NCI-H345 treated with DMSO at 0.1 percent for 48 hours (cell line): ENCODE data around the gene HLA-DMB.

ENCODE experiments used
- DNase-seq: peaks from one replicate; lab custom pipeline; 2025; ENCODE audit not compliant: unreplicated experiment; lab: John Stamatoyannopoulos, UW

HLA-DMB gene

DNA sequence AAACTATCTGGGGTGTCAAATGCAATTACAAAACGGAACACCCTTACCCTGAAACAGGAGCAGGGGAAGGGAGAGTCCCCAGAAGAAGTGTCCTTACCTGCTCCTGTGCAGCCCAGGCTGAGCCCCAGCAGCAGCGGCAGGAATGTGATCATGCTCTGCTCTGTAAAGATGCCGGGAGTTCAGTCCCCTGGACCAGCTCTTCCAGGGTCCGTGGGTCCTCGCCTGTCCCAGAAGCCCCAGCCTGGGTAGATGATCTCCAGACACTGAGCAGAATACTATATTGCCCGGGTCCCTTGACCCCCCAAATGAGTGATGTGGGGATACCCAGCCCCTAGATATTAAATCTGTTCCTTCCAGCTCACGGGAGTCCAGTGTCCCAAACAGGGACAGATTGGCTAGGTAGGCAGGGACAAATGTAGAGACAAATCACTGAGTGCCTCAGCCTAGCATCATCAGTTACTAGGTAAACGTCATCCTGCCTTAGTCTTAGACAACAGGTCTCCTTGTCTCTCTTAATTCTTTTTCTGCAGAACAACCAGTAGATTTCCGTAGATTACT is at the start of gene HLA-DMB:
TSS of gene HLA-DMB (minus strand) at position 373 of the 558 bp plus-strand sequence. CDS start at position 152, 221 bp downstream.
- DNase-seq, result no peak

DNA sequence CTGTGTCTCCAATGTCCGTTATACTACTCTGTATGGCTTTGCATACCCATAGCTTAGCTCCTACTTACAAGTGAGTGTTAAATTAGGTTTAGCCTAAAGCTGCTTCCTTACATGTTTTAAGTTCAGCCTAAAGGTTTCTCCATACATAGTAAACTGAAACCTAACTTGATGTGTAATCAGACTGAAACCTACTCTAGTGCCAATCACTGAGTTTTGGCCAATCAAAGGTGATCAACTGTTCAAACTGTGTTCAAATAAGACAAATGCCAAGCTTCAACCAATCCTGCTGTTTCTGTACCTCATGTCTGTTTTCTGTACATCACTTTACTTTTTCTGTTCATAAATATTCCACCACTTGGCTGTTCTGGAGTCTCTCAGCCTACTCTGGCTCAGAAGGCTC is 48.5 kb upstream of the HLA-DMB start:
- no peak for DNase-seq

DNA sequence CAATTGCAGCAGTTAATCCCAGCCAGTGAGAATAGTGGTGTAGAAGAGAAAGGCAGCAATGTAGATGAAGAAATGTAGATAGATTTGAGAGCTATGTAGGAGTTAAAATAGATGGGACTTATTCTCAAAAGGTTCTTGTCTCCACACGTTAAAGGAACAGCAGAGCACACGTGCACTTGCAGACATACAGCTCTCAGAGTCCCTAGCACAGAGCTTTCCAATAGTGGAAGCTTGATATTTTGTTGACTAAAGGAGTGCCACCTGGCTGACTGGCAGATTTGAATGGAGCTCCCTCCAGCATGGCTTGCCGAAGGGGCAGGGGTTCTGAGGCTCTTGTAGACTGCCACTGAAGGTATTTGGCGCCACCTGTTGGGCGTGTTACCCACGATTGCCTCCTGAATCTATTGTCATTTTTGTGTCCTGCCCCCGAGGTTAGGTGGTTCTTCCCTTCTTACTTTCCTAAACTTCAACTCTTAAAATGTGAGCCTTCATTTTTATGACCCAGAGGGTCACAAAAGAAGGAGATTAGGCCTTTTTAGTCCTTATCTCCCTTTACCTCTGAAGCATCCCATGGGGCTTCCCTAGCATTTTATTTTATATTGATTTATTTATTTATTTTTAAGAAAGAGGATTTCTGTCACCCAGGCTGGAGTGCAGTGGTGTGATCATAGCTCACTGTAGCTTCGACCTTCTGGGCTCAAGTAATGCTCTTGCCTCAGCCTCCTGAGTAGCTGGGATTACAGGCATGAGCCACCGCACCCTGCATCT is 44.0 kb upstream of the HLA-DMB start:
- peak; percentile 89 for DNase-seq

DNA sequence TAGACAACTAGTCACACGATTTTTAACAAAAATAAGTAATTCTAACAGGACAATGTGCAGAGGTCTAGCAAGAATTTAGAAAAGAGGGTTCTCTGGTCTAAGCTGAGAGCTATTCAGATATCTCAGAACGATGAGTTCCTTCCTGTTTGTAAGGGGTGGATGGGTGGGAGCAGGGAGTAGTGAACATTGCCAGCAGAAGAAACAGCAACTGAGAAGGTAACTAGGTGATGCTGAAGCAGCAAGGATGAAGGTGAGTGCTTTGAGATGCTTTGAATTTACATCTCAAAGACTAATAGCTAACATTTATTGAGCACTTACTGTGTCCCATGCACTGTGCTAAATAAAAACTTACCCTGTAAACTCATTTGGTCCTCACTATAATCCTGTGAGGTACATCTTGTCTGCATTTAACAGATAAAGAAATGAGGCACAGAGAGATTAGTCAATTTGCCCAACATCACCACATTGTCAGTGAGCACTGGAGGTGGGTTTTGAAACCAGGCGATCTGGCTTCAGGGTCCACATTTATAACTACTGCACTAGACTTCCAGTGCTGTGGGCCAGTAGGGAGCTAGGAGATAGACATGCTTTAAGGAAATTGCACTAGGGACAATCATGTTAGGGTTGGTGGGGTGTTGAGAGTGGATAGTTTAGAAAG is 43.3 kb upstream of the HLA-DMB start:
- no peak for DNase-seq

DNA sequence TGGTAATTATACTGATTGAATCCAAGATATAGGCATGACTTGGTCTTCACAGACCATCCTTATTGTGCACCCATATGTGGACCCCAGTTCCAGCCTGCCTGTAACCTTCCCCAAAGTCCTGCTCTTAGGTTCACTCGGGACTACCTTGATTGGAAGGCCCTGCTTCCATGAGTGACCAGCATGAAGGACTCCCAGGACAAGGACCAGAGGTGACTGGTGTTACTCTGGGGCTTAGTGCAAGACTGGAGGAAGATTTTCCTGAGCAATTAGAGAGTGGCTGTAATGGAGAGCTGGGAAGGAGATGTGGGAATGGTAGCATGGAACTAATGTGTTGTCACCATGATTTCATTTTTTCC is 42.6 kb upstream of the HLA-DMB start:
- DNase-seq, result no peak

DNA sequence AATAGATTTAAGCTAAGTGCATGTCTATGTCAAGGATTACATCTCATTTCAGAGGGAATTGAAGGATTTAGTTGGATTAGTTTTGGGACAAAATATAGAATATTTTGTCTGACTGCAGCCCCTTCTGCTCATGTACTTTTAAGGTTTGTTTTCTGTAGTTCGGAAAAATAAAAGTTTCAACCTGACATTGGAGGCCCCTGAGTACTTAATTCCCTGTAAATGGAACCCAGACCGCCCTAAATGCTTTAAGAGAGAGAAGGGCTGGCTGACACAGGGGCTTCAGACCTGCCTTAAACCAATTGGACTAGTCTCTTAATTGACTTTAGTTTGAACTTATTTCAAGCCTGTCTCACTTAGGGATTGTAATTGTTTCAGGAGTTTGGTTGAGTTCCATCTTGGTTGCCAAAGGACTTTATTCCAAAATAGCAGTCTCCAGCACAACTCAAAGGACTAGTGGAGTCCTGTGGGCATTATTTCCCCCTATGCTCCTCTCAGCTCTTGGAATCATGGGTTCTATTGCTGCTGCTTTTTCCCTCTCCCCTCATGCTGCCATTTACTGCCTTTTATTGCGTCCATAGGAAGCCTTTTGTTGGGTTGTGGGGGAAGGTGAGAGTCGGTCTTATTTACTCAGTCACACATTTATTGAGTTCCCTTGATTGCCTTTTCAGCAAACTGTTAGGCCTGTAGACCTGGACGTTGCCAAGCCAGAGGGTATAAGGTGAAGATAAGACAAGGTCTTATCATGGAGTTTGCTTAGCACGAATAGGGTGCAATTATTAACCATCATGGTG is 42.1 kb upstream of the HLA-DMB start:
- DNase-seq, result no peak

DNA sequence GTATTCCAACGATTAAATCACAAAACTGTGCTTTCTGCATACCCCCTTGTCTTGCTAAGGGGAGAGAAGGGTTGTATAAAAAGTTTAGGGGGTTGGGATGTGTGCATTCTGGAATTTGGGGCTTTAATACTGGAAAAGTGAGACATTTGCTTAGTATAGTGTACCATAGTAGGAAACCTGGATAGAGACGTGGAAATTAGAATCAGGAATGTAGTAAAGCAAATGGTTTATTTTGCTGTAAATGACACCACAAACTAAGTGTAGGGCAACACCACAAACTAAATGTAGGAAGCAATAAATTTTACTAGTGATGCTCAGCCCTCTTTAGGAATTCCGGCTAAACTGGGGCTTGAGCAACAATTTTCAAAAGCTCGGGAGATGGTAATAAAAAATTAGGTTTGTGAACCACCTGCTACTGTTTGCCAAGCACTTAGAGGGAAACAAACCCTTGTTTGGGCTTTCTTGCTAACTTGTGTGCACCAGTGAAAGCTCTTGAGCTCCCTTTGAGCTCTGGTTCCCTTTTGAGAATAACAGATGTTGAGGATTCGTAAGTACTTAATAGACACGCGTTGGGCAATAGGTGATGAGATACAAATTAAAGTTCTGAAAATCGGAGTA is 41.4 kb upstream of the HLA-DMB start:
- peak; percentile 71 for DNase-seq

DNA sequence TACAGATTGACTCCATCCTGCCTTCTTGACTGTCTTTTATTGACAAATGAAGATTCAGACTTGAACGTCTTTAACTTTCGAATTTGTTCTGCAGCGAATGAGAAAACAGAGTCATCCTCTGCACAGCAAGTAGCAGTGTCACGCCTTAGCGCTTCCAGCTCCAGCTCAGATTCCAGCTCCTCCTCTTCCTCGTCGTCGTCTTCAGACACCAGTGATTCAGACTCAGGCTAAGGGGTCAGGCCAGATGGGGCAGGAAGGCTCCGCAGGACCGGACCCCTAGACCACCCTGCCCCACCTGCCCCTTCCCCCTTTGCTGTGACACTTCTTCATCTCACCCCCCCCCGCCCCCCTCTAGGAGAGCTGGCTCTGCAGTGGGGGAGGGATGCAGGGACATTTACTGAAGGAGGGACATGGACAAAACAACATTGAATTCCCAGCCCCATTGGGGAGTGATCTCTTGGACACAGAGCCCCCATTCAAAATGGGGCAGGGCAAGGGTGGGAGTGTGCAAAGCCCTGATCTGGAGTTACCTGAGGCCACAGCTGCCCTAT is 39.7 kb upstream of the HLA-DMB start:
- no peak for DNase-seq

DNA sequence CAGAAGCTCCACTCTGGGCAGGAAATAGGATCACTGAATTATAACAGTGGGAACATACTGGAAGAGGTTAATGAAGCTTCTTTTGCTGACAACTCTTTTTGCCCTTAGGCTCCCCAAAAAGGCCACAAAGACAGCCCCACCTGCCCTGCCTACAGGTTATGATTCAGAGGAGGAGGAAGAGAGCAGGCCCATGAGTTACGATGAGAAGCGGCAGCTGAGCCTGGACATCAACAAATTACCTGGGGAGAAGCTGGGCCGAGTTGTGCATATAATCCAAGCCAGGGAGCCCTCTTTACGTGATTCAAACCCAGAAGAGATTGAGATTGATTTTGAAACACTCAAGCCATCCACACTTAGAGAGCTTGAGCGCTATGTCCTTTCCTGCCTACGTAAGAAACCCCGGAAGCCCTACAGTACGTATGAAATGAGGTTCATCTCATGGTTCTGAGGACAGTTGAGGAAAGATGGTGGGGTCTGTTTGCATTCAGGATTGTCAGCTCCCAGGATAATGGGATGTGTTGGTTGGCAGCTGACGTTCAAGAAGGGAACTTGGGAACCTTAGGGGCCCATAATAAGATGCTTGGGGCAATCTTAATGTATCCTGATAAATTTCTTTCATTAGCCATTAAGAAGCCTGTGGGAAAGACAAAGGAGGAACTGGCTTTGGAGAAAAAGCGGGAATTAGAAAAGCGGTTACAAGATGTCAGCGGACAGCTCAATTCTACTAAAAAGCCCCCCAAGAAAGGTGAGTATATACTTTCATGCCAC is 39.1 kb upstream of the HLA-DMB start:
- DNase-seq, result no peak

DNA sequence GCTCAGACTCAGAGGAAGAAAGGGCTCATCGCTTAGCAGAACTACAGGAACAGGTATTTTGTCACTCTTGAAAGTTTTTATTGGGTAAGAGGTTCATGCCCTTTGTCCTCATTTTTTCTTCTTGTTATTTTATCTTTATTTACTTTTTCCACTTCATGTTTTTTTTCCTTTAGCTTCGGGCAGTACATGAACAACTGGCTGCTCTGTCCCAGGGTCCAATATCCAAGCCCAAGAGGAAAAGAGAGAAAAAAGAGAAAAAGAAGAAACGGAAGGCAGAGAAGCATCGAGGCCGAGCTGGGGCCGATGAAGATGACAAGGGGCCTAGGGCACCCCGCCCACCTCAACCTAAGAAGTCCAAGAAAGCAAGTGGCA is 37.1 kb upstream of the HLA-DMB start:
- DNase-seq, result no peak

DNA sequence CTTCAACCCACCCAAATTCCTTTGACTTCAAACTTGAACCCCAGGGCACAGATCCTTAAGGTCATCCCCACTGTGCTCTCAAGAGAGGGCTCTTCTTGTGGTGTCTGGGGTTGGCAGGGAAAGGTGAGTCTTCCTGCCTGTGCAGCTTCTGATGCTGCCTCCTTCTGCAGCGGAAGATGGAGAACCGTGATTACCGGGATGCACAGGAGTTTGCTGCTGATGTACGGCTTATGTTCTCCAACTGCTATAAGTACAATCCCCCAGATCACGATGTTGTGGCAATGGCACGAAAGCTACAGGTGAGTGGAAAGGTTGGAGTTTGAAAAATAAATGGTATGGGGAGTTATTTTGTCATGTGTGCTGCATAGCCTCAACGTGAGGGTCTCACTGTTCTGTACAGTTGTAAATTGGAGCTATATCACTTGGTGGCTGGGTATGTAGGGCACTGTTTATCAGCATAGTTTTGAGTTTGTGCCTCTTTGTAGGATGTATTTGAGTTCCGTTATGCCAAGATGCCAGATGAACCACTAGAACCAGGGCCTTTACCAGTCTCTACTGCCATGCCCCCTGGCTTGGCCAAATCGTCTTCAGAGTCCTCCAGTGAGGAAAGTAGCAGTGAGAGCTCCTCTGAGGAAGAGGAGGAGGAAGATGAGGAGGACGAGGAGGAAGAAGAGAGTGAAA is 36.6 kb upstream of the HLA-DMB start:
- DNase-seq, result no peak

DNA sequence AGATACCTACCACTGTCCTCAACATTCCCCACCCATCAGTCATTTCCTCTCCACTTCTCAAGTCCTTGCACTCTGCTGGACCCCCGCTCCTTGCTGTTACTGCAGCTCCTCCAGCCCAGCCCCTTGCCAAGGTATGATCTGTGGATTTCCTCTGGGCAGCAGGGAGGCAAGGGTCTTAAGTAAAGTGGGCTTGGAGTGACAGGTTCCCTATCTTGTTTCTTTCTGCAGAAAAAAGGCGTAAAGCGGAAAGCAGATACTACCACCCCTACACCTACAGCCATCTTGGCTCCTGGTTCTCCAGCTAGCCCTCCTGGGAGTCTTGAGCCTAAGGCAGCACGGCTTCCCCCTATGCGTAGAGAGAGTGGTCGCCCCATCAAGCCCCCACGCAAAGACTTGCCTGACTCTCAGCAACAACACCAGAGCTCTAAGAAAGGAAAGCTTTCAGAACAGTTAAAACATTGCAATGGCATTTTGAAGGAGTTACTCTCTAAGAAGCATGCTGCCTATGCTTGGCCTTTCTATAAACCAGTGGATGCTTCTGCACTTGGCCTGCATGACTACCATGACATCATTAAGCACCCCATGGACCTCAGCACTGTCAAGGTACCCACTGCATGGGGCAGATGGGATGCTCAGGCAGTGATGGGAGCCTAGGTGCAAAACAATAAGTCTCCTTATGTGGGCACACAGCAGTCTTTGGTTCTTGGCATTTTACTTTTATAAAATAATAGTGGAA is 35.7 kb upstream of the HLA-DMB start:
- DNase-seq, result no peak

DNA sequence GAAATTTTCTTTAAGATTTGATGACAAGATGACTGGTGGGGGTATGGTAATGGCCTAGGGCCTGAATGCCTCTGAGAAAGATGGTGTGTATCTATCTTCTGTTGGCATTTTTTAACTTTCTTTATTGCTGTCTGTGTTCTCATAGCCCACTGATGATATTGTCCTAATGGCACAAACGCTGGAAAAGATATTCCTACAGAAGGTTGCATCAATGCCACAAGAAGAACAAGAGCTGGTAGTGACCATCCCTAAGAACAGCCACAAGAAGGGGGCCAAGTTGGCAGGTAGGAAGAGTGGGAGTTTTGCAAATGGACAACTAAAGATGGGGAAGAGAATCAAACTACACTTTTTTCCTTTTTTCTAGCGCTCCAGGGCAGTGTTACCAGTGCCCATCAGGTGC is 35.1 kb upstream of the HLA-DMB start:
- DNase-seq, result no peak

DNA sequence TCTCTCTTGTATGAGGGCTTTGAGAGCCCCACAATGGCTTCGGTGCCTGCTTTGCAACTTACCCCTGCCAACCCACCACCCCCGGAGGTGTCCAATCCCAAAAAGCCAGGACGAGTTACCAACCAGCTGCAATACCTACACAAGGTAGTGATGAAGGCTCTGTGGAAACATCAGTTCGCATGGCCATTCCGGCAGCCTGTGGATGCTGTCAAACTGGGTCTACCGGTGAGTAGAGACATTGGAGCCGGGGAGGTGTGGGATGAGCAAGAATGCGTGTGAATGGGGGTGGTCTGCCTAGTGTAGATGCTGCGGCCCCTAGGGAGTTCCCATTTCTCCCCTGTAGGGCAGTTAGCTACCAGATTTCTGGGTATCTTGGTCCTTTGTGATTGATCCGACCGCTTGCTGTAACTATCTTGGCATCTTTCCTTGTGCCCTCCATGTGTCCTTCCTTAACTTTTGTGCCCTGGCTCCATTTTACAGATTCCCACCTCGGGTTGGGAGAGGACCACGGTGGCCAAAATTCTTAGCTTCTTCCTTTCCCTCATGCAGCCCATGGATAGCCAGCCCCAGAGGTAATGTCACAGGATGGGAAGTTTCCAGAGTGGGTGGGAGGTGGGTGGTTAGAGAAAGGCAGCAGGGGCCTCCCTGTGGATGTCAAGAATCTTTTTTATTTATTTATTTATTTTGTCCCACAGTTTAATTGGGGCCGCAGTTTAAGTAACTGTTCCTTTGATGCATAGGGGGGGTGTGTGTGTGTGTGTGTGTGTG is 33.9 kb upstream of the HLA-DMB start:
- DNase-seq, result no peak

DNA sequence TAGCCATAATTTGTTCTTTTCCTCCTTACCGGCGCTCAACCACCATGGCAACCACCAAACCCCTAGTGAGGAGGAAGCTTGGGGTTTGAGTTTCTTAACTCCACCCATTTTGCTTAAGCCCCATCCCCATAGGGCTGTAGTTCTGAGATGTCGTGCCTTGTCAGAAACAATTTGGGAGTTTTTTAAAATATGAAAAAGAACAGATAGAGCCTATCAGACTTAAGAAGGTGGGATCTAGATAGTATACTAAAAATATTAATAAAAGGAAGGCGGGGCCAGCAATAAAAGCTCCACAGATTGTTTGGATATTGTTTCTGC is 33.1 kb upstream of the HLA-DMB start:
- no peak for DNase-seq

DNA sequence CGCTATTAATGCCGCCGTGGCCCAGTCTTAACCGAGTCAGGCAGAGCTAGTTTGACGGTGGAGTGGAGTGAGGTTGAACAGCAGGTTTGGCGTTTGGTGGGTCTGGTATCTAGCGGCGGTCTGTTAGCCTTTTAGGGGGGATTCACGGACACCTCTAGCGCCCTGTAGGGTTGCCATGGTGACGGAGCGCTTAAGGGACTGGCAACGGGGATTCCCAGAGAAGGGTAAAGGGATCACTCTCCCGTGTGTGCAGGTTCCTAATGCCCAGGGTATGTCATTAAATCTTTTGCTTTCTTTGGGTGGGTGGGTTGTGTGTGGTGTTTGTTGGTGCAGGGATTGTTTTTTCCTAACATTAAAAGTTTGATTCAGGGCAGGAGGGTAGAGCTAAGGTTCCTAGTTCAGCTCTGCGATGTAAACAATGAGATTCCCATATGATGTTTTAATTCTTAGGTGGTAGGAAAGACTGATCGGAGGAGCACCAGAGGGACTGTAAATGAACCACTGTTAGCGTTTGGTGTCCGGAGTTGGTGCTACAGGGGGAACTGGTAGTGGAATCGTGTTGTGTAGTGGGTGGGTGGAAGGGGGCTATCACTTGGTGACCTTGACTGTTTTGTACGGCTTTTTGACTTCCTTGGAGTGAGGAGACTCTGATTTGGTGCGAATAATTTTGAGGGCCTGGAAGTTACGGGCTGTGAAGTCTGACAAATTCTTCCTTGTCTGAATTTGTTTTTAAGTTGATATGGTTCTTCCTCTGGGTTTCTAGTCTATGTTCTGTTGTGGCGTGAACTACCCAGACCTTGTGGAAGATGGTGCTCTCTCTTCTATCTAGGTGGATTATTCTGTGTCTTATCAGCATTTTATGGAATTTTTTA is 32.6 kb upstream of the HLA-DMB start:
- no peak for DNase-seq

DNA sequence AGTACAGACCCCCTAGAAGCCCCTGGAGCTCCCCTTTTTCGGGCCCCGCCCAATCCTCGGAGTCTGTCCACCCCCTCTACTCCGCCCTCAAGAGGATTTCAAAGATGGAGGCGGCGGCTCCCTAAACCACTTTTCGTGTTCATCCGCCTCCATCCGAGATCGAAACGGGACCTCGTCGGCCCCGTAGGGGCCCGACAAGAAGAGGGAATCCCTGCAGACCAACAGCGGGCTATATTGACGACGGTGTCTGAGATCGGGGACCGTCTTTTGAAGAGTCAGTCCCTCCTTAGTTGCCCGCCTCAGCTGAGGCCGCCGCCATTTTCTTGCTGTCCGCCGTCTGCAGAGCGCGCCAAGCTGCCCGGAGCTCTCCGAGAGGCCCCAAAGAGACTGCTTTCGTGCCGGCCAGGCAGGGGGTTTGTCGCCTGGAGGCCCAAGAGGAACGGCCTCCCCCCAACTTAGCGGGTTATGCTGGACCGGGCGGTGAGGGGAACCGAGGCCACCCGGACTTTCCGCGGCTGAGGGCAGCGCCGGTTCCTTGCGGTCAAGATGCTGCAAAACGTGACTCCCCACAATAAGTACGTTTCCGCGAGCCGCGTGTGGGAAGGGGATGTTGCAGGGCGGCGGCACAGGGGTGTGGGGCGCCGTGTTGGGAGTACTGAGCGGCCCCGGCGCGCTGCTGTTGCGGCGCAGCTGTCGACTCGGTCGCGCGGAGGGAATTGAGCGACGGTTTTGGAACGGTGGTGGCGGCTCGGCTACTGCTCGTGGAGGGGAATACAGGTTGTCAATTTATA is 31.7 kb upstream of the HLA-DMB start:
- peak; percentile 80 for DNase-seq
